Vagina (tissue), 2 donors: ENCODE data around the gene UBXN4.

Experiments
- POLR2A ChIP-seq, 2 donors: fragments of 450-650 bp; IDR thresholded peaks; one replicate each; pipeline ENCODE4 v1.6.1; 2017; ENCODE audit warnings: antibody characterized with exemption in 2 of 2, mild to moderate bottlenecking in 2 of 2, moderate library complexity in 2 of 2
- TF ChIP-seq, protein P1 (sequence below), 3 experiments: fragments of 450-650 bp in 2 of 3; fragments of 200-600 bp in 1 of 3; sonication (generic) in 1 of 3; IDR thresholded peaks; one replicate each; pipeline ENCODE4 v1.5.1; 2017 to 2019; ENCODE audit warnings: antibody characterized with exemption in 3 of 3, mild to moderate bottlenecking in 2 of 3, moderate library complexity in 2 of 3

DNA sequence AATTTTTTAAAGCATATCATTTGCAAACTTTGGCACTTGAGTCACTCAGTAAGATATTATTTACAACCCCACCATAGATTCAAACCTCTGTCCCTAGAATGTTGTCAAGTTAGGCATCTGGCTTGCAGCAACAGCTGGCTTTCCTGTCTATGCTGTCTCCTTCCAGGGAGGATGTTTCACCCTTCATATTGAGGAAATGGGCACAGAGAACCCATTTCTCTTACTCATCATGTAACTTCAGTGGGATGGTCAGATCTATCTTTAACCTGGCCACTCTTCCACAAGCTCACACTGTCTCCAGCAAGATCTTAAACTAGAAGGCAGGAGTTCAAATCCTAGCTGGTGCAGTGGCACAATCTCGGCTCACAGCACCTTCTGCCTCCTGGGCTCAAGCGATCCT lies 79.5 kb downstream of the UBXN4 start:
- TF ChIP-seq, protein P1, sequence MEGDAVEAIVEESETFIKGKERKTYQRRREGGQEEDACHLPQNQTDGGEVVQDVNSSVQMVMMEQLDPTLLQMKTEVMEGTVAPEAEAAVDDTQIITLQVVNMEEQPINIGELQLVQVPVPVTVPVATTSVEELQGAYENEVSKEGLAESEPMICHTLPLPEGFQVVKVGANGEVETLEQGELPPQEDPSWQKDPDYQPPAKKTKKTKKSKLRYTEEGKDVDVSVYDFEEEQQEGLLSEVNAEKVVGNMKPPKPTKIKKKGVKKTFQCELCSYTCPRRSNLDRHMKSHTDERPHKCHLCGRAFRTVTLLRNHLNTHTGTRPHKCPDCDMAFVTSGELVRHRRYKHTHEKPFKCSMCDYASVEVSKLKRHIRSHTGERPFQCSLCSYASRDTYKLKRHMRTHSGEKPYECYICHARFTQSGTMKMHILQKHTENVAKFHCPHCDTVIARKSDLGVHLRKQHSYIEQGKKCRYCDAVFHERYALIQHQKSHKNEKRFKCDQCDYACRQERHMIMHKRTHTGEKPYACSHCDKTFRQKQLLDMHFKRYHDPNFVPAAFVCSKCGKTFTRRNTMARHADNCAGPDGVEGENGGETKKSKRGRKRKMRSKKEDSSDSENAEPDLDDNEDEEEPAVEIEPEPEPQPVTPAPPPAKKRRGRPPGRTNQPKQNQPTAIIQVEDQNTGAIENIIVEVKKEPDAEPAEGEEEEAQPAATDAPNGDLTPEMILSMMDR (IDR thresholded peaks at IDR 0.05) = no peak
- TF ChIP-seq POLR2A (IDR thresholded peaks at IDR 0.05) = no peak
